GM10266 (cell line): ENCODE results near the gene ATP5MG.

Source experiments
- DNase-seq: peaks from one replicate; pipeline ENCODE4 v3.0.0; 2012; ENCODE audit errors: extremely low spot score
- CTCF ChIP-seq: IDR thresholded peaks from 2 replicates; pipeline ENCODE4 v1.5.1; 2012; ENCODE audit warnings: mild to moderate bottlenecking, low read depth; ENCODE audit not compliant: control insufficient read depth, insufficient read depth; ENCODE audit errors: missing control alignments

The ATP5MG gene, protein sequence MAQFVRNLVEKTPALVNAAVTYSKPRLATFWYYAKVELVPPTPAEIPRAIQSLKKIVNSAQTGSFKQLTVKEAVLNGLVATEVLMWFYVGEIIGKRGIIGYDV

GRCh38 chr11:118401151-118401879, at the start of gene ATP5MG:
TSS of gene ATP5MG (plus strand) at chr11:118401606. CDS start at chr11:118401666, 60 bp downstream.
- DNase-seq = peak; percentile 84
- TF ChIP-seq CTCF = no peak

DNA sequence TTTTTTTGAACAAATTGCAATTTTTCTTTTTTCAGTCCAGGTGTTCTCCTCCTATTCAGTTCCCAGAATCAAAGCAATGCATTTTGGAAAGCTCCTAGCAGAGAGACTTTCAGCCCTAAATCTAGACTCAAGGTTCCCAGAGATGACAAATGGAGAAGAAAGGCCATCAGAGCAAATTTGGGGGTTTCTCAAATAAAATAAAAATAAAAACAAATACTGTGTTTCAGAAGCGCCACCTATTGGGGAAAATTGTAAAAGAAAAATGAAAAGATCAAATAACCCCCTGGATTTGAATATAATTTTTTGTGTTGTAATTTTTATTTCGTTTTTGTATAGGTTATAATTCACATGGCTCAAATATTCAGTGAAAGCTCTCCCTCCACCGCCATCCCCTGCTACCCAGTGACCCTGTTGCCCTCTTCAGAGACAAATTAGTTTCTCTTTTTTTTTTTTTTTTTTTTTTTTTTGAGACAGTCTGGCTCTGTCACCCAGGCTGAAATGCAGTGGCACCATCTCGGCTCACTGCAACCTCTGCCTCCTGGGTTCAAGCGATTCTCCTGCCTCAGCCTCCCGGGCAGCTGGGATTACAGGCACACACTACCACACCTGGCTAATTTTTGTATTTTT, 48.2 kb upstream of the ATP5MG start:
- no peak for DNase-seq

DNA sequence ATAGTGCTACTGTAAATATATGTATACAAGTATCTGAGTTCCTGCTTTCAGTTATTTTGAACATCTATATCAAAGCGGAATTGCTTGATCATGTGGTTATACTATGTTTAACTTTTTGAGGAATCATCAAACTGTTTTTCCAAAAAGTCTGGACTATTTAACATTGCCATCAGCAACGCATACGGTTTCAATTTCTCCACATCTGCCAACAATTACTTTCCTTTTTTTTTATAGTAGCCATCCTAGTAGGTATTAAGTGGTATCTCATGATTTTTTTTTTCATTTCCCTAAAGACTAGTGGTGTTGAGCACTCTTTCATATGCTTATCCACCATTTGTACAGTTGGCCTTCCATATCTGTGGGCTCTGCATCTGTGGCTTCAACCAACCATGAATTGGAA, 43.3 kb upstream of the ATP5MG start:
- DNase-seq = no peak

More for the DNA sequence above, 48.2 kb upstream of the ATP5MG start:
- TF ChIP-seq CTCF = peak; percentile 43

DNA sequence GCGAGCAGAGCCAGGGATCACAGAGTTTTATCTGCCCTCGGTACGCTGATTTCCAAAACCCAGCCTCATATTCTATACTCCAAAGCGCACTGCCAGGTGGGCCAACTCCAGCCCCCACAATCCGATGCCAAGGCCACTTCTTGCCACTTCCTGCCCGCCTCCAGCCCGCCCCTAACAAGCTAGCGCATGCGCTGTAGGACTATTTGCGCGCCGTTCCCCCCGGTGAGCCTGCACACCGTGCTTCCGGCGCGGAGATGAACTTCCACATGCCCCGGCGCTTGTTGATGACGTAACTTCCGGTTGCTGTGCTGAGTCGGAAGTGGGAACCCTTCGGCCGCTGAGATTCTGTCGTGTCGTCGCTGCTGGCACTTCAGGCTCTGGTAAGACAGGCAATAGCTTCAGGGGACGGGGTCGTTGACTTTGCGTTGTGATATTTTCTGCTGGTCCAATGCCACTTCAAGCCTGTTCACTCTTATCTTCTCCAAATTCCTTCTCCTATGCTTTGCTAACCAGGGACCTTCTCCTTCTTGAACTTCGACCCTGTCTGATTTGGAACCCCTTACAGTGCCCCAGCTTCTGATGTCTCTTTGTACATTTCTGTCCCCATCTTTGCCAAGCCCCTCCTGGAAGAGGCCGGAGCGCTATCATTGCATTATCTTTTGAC, 42.0 kb upstream of the ATP5MG start, which contains the start of gene UBE4A:
Gene UBE4A (plus strand): TSS at position 306 of the 664 bp plus-strand sequence. CDS start 5,481 bp downstream, outside the sequence.
- no peak for TF ChIP-seq CTCF
- DNase-seq = peak; percentile 84

More for the DNA sequence above, 43.3 kb upstream of the ATP5MG start:
- TF ChIP-seq CTCF = no peak

- TF ChIP-seq CTCF = no peak
- DNase-seq = no peak
Observed at GRCh38 chr11:118364956-118365615, 36.3 kb upstream of the ATP5MG start.

GRCh38 chr11:118366287-118366686, 35.1 kb upstream of the ATP5MG start:
- no peak for TF ChIP-seq CTCF
- DNase-seq = no peak
